GM19023 (cell line): ENCODE data around the gene TYW3.

Experiments used
- ATAC-seq: cut with Tn5 transposase; IDR thresholded peaks from one replicate; pipeline ENCODE4 v1.9.1; 2021; ENCODE audit warnings: mild to moderate bottlenecking, moderate library complexity; ENCODE audit not compliant: unreplicated experiment

The TYW3 gene, protein sequence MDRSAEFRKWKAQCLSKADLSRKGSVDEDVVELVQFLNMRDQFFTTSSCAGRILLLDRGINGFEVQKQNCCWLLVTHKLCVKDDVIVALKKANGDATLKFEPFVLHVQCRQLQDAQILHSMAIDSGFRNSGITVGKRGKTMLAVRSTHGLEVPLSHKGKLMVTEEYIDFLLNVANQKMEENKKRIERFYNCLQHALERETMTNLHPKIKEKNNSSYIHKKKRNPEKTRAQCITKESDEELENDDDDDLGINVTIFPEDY

DNA sequence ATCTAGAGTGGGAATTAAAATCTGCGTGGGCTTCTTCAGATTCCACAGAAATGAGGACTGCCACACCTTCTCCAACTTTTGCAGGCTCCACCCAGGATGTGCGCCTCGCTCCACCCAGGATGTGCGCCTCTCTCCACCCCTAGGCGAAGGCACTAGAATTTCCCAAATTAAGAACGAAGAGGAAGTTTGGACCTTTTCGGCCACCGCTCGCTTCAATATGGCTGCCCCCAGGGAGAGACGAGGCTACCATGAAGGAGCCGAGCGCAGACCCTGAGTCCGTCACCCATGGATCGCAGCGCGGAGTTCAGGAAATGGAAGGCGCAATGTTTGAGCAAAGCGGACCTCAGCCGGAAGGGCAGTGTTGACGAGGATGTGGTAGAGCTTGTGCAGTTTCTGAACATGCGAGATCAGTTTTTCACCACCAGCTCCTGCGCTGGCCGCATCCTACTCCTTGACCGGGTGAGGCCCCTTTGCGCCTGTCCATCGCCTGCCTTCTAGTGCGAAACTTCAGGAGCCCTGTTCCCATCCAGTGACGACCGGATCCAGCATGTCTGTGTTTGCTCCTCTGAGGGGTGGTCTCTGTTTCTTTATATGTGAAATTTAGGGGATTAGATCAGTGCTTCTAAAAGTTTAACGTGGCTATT lies at the start of gene TYW3, which contains the start of gene CRYZ:
Gene TYW3 (plus strand): TSS at position 193 of the 644 bp plus-strand sequence. CDS start 93 bp downstream, at position 286.
Gene CRYZ (minus strand): TSS at position 91 of the 644 bp plus-strand sequence. CDS start 8,229 bp downstream, outside the sequence.
- peak; percentile 63 for ATAC-seq

DNA sequence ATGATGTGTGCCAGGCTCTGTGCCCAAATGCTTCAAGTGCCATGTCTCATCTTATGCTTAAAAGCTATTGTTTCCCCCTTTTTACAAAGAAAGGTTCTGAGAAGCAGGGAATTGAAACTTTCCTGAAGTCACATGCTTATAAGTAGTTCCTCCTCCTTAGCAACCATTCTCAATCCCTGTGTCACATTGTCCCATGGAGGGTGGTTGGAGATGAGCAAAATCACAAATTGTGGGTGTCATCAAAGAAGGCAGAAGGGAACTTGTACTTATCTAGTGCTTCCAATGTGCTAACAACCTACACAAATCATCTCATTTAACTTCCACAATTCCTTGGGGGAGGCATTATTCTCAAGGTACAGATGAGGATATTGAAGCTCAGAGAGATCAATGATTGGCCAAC lies 49.3 kb upstream of the TYW3 start:
- ATAC-seq: no peak

DNA sequence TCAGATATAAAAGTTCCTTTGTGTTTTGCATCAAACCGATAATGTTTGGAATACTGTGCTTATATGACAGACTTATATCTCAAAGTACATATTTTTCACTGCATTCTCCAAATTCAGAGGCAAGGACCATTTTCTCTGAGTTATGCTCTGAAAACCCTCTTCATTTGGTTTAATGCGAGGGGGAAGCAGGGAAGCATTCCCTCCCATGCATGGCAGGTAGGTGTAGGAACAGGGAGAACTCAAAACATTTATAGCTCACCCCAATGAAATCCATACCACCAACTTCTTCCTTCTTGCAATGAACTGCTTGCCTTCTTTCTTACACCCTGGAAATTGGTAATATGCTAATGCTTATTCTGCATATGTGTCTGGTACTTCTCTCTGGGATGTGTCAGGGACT lies 48.7 kb upstream of the TYW3 start:
- ATAC-seq: no peak

DNA sequence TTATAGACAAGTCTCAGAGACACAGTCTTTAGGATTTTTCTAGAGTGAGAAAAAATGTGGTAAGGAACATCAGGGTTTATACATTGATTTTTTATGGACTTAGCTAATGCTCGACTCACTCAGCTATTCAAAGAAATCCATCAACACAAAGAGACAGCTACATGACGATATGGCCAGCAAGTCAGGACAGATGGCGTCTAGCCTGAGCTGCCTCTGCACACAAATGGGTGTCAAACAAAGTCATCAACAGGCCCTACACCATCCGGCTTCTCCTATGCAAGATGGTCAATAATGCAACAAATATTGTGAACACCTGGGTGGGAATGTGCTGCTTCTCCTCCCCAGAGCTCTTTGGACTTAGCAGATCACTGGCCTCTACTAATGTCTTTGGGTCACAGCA lies 46.0 kb upstream of the TYW3 start:
- ATAC-seq: no peak

DNA sequence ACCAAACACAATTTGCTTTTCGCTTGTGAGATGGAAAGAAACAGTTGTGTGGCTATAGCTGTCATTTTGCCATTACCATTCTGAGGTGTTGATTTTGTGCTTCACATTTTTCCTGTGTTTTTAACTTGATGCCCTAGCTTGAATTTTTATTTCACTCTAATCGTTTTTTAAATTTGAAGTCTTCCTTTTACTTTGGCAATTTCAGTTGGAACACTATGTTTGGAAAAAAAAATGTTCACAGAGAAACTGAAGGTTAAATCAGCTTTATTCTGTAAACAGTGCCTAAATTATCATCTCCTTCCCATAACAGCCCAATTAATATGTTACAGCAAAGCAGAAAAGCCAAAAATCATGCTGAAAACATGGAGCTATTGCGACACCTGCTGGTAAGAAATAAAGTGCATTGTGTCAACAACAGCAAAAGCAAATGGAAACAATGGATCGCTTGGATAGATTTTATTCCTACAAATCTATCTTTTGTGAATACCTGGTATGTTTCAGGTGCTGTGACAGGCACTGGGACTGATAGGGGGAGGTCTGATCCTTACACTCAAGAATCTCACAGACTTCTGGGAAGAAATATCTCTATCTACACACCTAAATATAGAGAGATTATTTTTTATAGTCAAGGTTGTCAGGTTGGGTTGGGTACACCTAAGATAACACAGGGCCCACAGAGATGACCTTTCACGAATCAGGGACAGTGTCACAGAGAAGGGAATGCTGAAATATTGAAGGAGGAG lies 43.2 kb upstream of the TYW3 start:
- peak; percentile 63 for ATAC-seq

DNA sequence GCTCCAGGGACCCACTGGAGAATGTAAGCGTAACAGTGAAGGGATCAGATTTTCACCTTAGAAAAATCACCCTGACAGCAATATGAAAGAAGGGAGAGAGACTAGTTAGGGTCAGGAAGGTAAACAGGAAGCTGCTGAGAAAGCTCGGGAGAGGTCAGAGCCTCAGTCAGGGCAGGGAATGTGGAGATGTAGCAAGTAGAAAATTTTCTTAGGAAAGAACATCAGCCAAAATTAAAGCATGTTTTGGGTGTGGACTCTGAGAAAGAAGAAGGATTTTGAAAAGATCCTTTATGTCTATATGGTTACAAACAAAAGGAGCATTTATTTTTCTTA lies 42.6 kb upstream of the TYW3 start:
- no peak for ATAC-seq

DNA sequence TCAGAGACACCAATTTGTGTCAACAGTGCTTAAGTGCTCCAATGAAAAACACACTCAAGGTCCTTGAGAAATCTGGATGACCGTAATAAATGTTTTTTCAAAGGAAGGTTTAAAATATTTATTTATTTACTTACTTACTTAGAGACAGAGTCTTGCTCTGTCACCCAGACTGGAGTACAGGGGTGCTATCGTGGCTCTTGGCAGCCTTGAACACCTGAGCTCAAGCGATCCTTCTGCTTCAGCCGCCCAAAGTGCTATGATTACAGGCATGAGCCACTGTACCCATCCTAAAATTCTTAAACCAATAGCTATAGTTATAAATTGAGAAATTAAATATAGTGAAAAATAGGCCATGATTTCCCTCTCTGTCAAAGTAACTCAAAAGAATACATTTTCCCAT lies 42.0 kb upstream of the TYW3 start:
- ATAC-seq: no peak

DNA sequence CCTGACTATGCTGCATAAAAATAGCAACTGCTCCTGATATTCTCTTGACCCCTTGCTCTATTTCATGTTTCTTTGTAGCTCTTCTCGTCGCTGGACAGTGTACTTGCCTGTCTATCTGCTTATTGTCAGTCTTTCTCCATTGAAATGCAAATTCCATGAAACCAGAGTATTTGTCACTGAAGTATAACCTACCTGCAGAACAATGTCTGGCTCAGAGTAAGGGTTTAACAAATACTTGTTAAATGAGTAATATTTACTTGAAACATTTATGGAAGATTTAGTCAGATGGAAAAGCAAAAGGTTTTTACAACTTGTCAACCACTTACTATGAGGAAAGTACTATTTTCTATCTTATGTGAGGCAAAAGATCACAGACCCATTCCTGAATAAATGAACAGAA lies 39.5 kb upstream of the TYW3 start:
- no peak for ATAC-seq

DNA sequence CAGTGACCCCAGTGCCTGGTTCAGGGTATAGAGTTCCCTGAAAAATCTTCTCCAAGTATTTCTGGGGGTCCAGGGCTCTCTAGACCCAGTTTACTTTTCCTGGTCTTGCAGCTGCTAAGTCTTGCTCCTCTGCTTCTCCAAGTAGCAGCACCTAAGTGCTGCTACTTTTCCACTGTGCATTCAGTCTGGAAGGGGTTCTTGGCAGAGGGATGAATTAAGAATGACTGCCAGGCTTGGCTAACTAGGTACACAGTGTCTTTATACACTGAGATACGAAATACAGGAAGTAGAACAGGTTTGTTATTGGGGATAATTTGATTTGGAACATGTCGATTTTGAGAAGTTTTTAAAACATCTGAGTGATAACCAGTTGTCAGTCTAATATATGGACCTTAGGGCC lies 35.1 kb upstream of the TYW3 start:
- ATAC-seq: no peak

DNA sequence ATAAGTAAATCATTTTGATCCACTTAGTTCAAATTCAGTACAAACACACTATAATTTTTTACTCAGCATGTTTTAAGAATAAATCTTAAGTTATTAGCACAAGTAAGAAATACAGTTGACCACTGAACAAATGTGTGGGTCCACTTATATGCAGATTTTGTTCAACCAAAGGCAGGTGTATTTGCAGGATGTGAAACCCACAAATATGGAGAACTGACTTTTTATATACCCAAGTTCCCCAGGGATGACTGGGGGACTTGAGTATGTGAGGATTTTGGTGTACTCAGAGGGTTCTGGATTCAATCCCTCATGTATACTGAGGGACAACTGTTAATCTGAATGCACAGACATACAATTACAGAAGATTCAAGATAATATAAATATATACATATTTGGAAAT lies 33.6 kb upstream of the TYW3 start:
- no peak for ATAC-seq

DNA sequence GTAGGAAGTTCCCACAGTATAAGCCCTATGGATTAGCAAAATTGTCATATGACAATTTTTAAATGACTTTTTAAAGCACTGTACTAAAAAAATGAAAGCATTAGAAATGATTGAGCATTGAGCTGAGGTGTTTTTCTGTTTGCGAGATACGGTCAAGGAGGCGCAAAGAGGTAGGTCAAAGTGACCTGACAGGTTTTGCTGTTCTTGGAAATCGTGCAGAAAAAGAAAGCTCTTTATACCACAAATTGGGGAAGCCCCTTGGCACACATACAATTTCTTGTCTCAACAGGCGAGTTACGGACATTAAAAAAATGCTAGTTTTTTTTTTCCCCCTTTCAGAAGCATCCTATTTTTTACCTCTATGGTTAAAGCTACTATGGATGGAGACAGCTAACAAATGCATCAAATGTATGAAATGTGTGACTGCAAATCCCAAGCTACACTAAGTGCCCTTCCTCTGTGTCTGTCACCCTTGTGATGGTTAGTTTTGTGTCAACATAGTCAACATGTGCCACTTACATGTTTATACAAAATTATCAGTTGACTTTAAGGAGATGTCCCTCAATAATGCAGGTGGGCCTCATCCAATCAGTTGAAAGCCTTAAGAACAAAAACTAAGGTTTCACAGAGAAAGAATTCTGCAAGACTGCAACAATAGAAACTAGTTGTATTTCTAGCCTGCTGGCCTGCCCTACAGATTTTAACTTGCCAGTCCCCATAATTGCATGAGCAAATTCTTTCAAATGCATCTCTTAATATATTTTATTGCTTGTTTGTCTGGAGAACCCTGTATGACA lies 29.4 kb upstream of the TYW3 start:
- ATAC-seq: no peak

DNA sequence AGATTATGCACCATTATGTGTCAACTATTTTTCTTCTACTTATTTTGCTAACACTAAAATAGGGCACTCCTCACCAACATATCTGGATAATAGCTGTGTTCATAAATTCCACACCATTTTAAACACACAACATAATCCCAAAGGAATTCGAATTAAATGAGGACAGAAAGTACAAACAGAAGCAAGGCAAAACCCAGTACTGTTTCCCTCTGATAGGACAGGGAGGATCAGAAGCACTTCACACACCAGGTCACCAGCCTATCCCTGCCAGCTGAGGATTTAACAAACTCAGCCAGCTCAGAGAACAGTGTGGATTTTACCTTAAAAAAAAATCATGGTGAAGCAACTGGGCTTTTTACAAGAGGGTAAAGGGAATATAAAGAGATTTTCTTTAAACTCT lies 20.1 kb upstream of the TYW3 start:
- ATAC-seq: no peak

DNA sequence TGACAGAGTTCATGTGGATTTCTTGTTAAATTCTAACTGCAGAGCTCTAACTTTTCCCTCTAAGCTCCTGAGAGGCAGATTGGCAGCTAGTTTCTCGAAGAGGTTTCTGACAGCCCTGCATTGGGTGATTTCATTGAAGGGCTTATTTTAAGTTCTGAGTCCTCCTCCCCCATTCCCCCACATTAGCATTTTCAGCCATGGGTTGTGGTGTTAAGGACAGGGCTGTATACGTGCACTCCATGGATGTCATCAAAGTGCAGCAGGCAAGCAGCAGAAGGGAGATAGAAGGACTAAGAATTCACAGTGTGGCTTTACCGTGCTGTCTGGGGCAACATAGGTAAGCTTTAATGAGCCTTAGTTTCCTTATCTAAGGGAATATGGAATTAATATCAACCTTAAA lies 19.1 kb upstream of the TYW3 start:
- ATAC-seq: peak; percentile 40

DNA sequence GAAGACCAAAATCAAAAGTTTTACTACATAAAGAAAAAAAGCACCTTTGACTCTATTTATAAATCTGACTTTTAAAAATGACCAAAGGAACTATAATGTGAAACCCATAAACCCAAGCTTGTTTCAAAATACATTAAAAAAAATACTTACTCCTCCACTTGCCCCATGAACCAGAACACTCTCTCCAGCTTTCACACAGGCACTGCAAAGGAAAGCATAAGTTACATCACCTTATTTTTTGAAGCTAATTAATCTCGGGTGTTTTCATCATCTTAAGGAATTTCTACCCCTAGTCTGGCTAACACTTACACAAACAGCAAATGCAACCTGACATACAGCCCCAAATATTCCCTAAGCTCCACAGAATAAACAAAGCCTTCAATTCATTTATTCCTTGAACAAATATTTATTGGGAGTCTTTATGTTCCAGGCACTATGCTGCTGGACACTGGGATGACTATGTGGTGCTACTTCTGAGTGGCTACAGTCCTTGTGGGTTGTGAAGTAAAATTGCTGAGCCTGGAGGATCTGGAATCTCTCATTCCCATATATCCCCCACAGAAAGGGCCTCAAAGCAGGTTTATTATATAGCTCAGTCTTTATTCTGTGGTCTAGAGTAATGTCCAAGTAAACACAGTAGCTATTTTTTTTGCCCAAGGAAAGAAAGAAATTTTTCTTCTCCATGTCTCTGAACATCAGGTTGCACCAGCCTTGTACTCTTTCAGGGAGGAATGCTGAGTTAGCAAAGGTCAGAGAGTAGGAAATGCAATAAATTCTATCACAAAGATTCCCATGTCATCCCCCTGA lies 18.3 kb upstream of the TYW3 start:
- peak; percentile 56 for ATAC-seq

DNA sequence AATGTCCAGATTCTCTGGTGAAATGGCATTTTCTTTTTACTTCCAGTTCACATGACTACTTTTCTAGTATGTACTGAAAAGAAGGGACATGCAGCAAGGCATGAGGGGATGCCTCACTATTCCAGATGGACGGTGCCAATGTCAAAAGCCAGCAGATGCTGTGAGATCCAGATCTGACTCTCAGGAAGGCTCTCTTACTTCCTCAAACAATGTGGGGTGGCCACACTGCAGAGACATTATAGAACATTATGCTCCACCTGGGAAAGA lies 17.8 kb upstream of the TYW3 start:
- ATAC-seq: no peak

DNA sequence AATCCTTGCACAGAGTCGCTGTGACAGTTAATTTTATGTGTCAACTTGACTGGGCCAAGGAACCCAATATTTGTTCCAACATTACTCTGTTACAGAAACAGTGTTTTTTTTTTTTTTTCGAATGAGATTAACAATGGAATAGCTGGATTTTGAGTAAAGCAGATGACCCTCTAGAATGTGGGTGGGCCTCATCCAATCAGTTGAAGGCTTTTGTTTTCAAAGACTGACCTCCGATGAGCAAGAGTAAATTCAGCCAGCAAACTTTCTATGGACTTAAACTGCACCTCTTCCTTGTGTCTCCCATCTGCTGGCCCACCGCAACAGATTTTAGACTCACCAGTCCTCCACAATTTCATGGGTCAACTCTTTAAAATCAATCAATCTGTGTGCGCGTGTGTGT lies 17.1 kb upstream of the TYW3 start:
- ATAC-seq: no peak

DNA sequence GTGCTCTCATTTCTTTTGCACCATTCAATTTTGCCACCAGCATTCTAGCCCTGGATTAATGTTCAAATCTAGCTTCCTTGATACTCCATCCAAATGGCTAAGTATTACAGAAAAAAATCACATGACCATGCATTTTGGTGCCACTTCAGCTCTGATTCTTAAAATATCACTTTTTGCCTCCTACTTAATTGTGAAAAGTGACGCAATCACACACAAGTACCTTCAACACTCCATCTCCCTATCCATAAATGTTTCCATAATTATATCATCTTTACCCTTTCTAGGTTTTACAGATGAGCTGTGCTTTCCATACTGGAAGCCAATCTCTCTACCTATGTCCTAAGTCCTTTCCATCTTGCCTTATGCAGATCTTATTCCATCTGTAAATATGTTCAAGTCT lies 16.1 kb upstream of the TYW3 start:
- ATAC-seq: no peak

DNA sequence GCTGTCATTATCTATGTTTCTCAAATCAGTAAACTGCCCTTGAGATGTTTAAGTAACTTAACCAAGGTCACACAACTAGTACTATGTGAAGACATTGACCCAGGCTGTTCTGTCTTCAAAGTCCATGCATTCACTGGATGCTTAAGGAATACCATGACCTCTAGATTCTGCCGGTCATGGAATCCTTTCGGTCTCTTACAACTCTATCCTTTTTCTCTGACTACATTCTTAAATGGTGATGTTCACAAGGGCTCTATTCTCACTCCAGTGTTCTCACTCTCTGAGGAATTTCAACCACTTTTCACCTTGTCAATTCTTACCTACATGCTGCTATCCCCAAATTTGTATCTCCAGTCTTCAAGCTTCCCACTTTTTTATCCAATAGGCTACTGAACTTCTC lies 15.3 kb upstream of the TYW3 start:
- no peak for ATAC-seq

DNA sequence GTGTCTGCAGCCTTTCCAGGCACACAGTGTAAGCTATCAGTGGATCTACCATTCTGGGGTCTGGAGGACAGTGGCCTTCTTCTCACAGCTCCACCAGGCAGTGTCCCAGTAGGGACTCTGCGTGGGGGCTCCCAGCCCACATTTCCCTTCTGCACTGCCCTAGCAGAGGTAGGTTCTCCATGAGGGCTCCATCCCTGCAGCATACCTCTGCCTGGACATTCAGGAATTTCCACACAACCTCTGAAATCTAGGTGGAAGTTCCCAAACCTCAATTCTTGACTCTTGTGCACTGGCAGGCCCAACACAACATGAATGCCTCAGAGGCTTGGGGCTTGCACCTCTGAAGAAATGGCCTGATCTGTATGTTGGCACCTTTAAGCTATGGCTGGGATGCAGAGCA lies 6.9 kb upstream of the TYW3 start:
- no peak for ATAC-seq

DNA sequence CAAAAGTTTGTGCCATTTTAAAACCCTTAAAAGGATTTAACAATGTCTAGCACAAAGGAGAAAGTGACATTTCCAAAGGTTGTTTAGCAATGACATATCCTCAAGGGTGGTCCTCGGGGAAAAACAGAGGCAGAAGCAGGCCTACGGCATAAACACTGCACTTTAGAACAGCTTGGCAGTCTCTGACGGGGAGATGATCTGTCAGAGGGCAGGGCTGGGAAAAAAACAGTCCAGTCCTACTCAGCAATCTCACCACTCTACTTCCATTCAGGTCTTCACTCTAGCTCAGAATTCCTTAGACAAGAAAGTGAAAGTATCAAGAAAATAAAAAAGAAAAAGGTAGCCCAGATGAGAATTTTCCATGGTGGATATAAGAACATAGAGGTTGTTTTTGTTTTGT lies 4.2 kb upstream of the TYW3 start:
- no peak for ATAC-seq
